HG03354 (cell line): ENCODE measurements around the gene ZNF57.
"Not testable (repeated sequence)": the region's sequence is repeated elsewhere in the genome, so short reads cannot be mapped to it uniquely, and the experiment has no call there.

Experiments used
- ATAC-seq: cut with Tn5 transposase; IDR thresholded peaks from one replicate; pipeline ENCODE4 v1.9.1; 2021; ENCODE audit warnings: mild to moderate bottlenecking; ENCODE audit not compliant: unreplicated experiment, poor library complexity, severe bottlenecking

Gene ZNF57

DNA sequence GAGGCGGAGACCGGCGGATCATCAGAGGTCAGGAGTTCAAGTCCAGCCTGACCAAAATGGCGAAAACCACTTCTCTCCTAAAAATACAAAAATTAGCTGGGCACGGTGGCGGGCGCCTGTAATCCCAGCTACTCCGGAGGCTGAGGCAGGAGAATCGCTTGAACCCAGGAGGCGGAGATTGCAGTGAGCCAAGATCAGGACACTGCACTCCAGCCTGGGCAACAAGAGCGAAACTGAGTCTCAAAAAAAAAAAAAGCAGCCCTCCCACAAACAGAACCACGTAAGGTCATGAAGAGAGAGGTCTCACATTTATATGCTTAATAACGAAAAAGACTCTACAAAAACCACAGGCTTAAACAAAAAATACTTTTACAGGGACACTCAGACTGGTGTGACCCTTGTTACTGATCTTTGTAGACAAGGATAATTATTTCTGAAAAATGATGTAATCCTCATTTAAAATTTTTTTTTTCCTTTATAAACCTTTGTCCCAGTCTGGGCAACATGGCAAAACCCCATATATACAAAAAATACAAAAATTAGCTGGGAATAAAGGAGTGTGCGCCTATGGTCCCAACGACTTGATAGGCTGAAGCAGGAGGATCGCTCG, 45.0 kb downstream of the ZNF57 start:
- ATAC-seq: no peak

DNA sequence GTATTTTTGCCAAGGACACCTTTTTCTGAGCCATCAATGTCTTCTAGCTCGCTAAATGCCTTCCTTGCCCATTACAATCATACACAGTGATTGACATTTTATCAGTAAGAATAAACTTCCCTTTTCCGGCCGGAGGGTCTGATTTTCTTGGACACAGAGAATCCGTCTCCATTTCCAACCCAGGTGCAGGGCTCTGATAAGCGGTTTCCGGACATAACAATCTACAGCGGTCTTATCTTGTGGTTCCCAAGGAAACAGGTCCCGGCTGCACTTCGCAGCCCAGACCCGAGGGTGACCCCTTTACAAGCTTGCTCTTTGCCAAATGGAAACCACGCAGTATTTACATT, 49.2 kb downstream of the ZNF57 start:
- peak; percentile 10 for ATAC-seq

DNA sequence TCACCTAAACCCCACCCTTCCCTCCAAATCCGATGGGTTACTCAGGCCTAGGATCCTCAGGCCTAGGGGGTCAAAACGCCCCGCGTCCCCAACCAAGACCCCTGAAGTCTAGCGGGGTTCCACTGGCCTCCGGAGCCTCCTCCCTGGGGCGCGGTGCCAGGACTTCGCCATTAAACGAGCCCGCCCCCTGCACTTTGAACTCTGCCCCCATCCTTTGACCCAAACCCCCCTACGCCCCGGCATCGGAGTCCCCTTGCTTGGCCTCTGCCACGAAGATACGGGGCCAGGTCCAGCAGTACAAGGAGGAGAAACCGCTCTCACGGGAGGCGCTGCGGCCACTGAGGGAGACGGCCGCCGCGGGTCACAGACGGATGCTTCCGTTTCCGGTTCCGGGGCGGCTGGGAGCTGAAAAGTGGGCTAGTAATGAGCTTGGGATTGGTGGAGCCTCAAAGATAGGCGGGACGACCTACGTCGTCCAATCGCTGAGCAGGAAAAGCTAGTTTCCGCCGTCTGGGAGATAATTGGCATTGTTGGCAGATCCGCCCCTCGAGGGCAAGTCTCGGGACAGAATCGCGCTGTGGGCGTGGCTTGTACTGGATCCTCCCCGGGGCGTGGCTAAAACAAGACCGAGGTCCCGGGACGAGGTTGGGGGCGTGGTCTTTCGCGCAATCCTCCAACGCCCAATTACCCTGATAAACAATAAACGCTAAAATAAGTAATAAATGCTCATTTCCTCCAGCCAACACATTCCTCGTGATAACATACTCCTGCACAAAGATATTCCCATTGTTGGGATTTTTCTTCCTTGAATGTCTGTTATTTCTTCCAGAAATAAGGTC, 49.8 kb downstream of the ZNF57 start:
- ATAC-seq: peak; percentile 90

DNA sequence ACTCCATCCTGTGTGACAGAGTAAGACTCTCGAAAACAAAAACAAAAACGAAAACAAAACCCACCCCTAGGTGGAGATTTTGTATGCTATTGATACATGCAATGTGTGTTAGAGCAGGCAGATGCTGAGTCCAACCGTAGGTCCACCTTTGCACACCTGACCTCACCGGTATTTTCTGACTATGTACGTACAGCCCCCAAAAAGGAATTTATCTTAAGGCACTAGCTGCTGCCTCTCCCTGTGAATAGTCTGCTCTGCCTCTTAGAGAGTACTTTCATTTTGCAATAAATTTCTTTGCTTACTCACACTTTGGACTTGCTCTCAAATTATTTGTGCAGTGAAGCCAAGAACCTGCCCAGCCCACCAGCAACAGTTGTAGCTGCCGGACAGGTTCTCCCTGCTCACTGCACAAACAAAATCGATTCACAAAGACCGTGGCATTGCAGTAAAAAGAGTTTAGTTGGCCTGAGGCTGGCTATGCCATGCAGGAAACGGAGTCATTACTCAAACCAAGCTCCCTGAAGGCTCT, 52.3 kb downstream of the ZNF57 start:
- ATAC-seq: no peak

DNA sequence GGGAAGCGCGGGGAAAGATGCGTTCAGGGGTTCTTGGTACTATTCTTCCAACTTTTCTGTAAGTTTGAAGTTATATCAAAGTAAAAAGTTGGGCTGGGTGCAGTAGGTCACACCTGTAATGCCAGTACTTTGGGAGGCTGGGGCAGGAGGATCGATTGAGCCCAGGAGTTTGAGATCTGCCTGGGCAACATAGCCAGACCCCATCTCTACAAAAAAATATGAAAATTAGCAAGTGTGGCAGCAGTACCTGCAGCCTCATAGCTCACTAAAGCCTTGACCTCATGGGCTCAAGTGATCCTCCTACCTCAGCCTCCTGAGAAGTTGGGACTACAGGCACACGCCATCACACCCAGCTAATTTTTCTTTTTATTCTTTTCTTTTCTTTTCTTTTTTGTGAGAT, 56.4 kb downstream of the ZNF57 start:
- ATAC-seq: no peak

DNA sequence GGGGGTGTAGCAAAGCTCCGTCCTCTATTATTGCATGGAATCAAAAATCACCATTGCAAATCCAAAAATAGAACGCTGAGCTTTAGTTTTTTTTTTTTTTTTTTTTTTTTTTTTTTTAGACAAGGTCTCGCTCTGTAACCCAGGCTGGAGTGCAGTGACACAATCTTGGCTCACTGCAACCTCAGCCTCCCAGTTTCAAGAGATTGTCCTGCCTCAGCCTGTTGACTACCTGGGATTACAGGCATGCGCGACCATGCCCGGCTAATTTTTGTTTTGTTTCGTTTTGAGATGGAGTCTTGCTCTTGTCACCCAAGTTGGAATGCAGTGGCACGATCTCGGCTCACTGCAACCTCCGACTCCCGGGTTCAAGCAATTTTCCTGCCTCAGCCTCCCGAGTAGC, 59.4 kb downstream of the ZNF57 start:
- no peak for ATAC-seq

DNA sequence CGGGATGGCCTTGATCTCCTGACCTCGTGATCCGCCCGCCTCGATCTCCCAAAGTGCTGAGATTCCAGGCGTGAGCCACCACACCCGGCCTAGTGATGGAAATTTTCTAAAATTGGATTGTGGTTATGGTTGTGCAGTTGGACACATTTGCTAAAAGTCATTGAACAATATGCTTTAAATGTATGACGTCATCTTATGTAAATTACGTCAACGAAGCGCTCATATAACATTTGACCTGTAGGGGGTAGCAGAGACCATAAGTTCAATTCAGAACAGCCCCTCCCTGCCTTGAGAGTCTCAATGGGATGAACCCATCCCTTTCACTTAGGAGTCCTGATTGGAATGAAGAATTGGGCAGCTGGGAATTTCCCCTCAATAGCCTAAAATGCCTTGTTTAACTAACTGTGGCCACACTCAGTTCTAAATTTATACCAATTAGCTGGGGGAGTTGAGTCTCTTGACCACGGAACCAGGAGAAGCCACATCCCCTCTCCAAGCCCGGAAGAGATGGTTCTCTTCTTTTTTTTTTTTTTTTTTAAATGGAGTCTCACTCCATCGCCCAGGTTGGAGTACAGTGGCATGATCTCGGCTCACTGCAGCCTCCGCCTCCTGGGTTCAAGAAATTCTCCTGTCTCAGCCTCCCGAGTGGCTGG, 61.4 kb downstream of the ZNF57 start:
- no peak for ATAC-seq

DNA sequence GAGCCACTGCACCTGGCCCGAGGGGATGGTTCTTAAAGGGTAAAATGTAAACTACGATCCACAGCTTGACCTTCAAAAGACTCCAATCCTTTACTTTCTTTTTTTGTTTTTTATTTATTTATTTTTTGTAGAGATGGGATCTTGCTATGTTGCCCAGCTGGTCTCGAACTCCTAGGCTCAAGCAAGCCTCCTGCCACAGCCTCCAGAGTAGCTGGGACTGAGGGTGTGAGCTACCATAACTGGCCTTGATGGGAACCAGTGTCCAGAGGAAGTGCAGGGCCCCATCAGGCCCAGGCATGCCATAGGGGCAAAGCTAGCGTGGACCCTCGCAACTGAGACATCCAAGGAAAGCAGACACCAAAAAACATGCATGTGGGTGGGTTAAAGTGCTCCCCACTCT, 62.4 kb downstream of the ZNF57 start:
- ATAC-seq: no peak

DNA sequence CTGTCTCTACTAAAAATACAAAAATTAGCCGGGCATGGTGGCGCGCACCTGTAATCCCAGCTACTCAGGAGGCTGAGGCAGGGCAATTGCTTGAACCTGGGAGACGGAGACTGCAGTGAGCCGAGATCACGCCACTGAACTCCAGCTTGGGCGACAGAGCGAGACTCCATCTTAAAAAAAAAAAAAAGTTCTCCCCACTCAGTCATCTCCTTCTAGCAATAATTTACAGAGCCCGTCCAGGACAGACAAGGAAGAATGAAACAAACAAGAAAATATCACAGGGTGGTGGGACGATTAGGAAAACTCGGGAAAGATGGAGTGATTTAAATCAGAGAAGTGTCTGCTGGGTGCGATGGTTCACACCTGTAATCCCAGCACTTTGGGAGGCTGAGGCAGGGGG, 62.9 kb downstream of the ZNF57 start:
- not testable (repeated sequence) for ATAC-seq

DNA sequence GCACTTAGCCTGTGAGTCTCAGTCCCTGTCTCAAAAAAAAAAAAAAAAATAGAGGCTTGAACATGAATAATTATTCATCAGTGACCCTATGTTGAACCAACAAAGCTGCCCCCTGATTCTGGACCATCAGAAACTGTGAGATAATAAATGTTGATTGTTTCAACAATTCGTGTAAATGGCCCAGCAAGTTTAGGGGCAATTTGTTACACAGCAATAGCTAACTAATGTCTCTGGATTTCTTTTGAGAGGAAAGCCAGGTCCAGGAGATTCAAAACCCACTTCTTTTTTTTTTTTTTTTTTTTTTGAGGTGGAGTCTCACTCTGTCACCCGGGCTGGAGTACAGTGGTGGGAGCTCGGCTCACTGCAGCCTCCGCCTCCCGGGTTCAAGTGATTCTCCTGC, 64.1 kb downstream of the ZNF57 start:
- no peak for ATAC-seq

DNA sequence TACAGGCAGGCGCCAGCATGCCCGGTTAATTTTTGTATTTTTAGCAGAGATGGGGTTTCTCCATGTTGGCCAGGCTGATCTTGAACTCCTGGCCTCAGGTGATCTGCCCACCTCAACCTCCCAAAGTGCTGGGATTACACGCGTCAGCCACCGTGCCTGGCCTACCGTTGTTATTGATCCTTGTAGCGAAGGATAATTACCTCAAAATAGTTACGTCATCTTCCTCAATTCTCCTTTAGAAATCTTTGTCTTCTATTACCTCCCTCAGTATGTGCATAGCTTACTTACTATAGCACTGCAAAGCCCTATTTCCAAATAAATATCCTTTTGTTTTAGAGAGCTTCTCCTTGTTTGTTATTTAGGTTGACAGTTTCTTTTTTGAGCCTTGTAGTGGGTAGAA, 67.2 kb downstream of the ZNF57 start:
- no peak for ATAC-seq
